GM19351 (cell line): Measurements from ENCODE around the gene TRIM31.
"Not testable (repeated sequence)": the region's sequence is repeated elsewhere in the genome, so short reads cannot be mapped to it uniquely, and the experiment has no call there.

Experiments used
- ATAC-seq: cut with Tn5 transposase; IDR thresholded peaks from one replicate; pipeline ENCODE4 v1.9.1; 2021; ENCODE audit warnings: mild to moderate bottlenecking, moderate library complexity; ENCODE audit not compliant: unreplicated experiment

The TRIM31 gene

GRCh38 chr6:30118691-30119090, 5.8 kb upstream of the TRIM31 start:
- not testable (repeated sequence) for ATAC-seq

- no peak for ATAC-seq
Observed at GRCh38 chr6:30116724-30117123, 3.8 kb upstream of the TRIM31 start.

- ATAC-seq, result no peak
Observed at GRCh38 chr6:30113841-30114240, 951 bp upstream of the TRIM31 start.

- ATAC-seq, result no peak
Observed at GRCh38 chr6:30112402-30112994, 392 bp downstream of the TRIM31 start.

- no peak for ATAC-seq
Observed at GRCh38 chr6:30111266-30111856, 1.5 kb downstream of the TRIM31 start.

- no peak for ATAC-seq
Observed at GRCh38 chr6:30104661-30105060, 8.2 kb downstream of the TRIM31 start.

- no peak for ATAC-seq
Observed at GRCh38 chr6:30103872-30104179, 9.1 kb downstream of the TRIM31 start.

- no peak for ATAC-seq
Observed at GRCh38 chr6:30102970-30103871, 9.7 kb downstream of the TRIM31 start.

- no peak for ATAC-seq
Observed at GRCh38 chr6:30102414-30102969, 10.4 kb downstream of the TRIM31 start.

- ATAC-seq, result peak; percentile 66
Observed at GRCh38 chr6:30101444-30102413, 11.2 kb downstream of the TRIM31 start.

GRCh38 chr6:30100585-30101443, 12.1 kb downstream of the TRIM31 start:
- ATAC-seq, result no peak

- ATAC-seq, result no peak
Observed at GRCh38 chr6:30100154-30100553, 12.7 kb downstream of the TRIM31 start.

GRCh38 chr6:30097902-30098768, 14.8 kb downstream of the TRIM31 start:
- no peak for ATAC-seq

- no peak for ATAC-seq
Observed at GRCh38 chr6:30096829-30097228, 16.1 kb downstream of the TRIM31 start.

GRCh38 chr6:30093951-30094661, 18.8 kb downstream of the TRIM31 start:
- ATAC-seq, result no peak

- ATAC-seq, result no peak
Observed at GRCh38 chr6:30092852-30093543, 19.9 kb downstream of the TRIM31 start.

GRCh38 chr6:30091577-30092381, 21.1 kb downstream of the TRIM31 start:
- ATAC-seq, result no peak
